HG02973 (cell line): ENCODE data around the gene VAMP5.

Source experiments
- ATAC-seq: cut with Tn5 transposase; IDR thresholded peaks from one replicate; pipeline ENCODE4 v1.9.1; 2021; ENCODE audit warnings: moderate library complexity; ENCODE audit not compliant: unreplicated experiment

Gene VAMP5

DNA sequence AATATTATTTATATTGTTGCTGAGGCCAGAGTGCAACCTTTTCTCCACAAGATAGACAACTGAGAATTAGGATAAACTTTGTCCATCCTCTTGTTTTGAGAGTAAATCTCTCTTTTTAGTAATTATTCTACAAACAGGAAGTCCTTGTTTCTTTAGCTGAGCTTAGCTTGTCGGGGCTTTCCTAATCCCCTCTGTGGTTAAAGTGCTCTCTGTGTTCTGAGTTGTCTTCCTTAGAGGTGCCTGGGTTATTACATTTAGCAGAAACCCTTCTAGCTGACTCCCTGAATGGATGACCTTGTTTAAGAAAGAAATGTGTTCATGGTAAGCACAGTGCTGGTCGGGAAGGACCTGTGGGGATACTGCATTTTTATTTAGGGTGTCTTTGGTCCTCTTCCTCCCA lies 44.4 kb downstream of the VAMP5 start:
- ATAC-seq: no peak

DNA sequence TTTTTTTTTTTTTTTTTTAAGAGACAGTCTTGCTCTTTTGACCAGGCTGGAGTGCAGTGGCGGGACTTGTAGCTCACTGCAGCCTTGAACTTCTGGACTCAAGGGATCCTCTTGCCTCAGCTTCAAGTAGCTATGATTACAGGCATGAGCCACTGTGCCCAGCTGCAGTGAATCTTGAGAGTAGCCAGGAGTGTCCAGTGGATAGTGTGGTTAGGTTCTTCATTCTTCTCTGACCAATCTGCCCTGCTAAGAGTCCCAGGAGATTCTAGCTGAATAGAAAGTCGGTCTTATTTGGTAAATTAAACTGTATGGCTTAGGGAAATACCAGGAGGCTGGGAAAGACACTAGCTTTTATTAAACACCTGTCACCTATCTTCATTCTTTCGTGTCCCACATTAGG lies 47.1 kb downstream of the VAMP5 start:
- no peak for ATAC-seq

DNA sequence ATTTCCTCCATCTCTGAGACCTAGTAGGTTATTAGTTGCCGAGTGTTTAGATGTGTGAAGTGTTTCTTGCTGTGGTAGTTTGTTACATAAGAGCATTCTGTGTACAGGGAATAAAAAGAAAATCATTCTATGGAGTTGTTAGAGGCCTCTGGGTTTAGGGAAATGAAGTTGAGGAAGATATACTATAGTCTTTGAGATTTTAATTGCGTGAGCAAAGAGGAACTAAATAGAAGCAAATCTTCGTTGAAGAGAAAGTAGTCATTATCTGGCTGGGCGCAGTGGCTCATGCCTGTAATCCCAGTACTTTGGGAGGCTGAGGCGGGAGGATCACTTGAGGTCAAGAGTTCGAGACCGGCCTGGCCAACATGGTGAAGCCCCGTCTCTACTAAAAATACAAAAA lies 50.8 kb downstream of the VAMP5 start:
- ATAC-seq: no peak

DNA sequence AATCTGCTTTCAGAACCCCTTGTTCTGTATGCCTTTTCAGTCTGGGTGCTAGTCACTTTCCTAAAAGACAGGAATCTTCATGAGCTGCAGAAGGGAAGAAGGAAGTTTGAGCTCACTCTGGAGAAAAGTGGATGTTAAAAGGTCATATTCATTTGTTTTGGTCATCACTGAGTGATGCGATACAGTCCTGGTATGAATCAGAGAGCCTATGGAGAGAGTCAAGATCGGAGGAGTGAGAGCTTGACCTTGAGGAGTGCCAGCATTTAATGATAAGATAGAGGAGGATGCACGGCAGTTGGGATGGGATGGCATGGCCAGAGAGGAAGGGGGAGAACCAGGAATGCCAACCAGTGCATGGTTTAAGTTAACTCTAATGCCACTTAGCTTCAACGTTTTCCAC lies 51.4 kb downstream of the VAMP5 start:
- ATAC-seq: no peak

DNA sequence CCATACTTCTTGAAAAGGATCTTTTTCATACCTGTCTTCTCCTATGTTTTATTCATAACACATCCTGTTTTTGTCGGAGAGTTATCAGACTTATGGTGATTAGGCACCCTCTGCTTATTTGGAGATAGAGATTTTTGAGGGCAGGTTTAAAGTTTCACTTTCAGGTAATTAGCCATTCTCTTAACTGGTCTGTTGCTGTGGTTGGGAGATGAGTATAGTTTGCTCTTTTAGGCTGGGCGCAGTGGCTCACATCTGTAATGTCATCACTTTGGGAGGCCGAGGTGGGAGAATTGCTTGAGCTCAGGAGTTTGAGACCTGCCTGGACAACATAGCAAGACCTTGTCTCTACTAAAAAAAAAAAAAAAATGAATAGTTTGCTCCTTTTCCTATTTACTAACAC lies 58.5 kb downstream of the VAMP5 start:
- ATAC-seq: peak; percentile 59
